PC-3 (cell line): ENCODE results near the gene UAP1L1. TPM values are rescaled to one million over a fixed set of nuclear protein-coding genes. Genes with fewer than 3 reads are reported as not detected.

Experiments used
- ATAC-seq: fragments of 200-7000 bp; cut with Tn5 transposase; 2 replicates; pipeline ENCODE4 v1.9.1; 2020; ENCODE audit warnings: mild to moderate bottlenecking, moderate library complexity
- BruUV-seq: library from RNA; stranded (reverse); fragments of 400-500 nt; replicated peaks from 2 replicates; lab custom pipeline; 2021; lab: Mats Ljungman, UMichigan
- CTCF ChIA-PET: fragments of 300-600 bp; sonication (Branson Sonifier 250); formaldehyde crosslinking; loops from one replicate; lab custom pipeline; 2022; ENCODE audit warnings: antibody characterized with exemption; lab: Charles Lee
- POLR2A ChIA-PET: fragments of 300-600 bp; sonication (Branson Sonifier 250); formaldehyde crosslinking; loops from one replicate; lab custom pipeline; 2022; ENCODE audit warnings: antibody characterized with exemption; ENCODE audit not compliant: unreplicated experiment; lab: Charles Lee
- DNase-seq: peaks from one replicate; pipeline ENCODE4 v3.0.0-alpha.2; 2015
- H2AFZ ChIP-seq: fragments of 300-600 bp; sonication (generic); 2 replicates; pipeline ENCODE4 v1.6.0; 2016; ENCODE audit warnings: antibody characterized with exemption, low read length
- H3F3A ChIP-seq: fragments of 300-600 bp; sonication (generic); one replicate; pipeline ENCODE4 v1.6.0; 2017; ENCODE audit warnings: antibody characterized with exemption, low read length, control low read depth, mild to moderate bottlenecking; ENCODE audit not compliant: unreplicated experiment
- H3K27ac ChIP-seq: fragments of 300-600 bp; sonication (generic); 2 replicates; pipeline ENCODE4 v1.5.1; 2016; ENCODE audit warnings: mild to moderate bottlenecking, low read length
- H3K27me3 ChIP-seq: fragments of 300-600 bp; sonication (generic); 2 replicates; pipeline ENCODE4 v1.6.1; 2016; ENCODE audit warnings: low read length, mixed read lengths
- H3K36me3 ChIP-seq: fragments of 300-600 bp; sonication (generic); 2 replicates; pipeline ENCODE4 v1.6.1; 2016; ENCODE audit warnings: low read depth, mixed run types, low read length, mixed read lengths
- H3K4me1 ChIP-seq: fragments of 300-600 bp; sonication (generic); 2 replicates; pipeline ENCODE4 v1.5.1; 2016; ENCODE audit warnings: low read length; ENCODE audit not compliant: insufficient read depth
- H3K4me2 ChIP-seq: fragments of 300-600 bp; sonication (generic); 2 replicates; pipeline ENCODE4 v1.6.0; 2016; ENCODE audit warnings: low read length
- H3K4me3 ChIP-seq: fragments of 300-600 bp; sonication (generic); 2 replicates; pipeline ENCODE4 v1.5.1; 2016; ENCODE audit warnings: mild to moderate bottlenecking, low read length, mixed read lengths
- H3K79me2 ChIP-seq: fragments of 300-600 bp; sonication (generic); 2 replicates; pipeline ENCODE4 v1.6.1; 2017; ENCODE audit warnings: low read length, mixed read lengths
- H3K9ac ChIP-seq: fragments of 300-600 bp; sonication (generic); 2 replicates; pipeline ENCODE4 v1.6.0; 2016; ENCODE audit warnings: mild to moderate bottlenecking, low read length
- H3K9me2 ChIP-seq: fragments of 300-600 bp; sonication (generic); replicated peaks from 2 replicates; pipeline ENCODE4 v1.6.1; 2016; ENCODE audit warnings: mixed run types, low read length, mixed read lengths
- H3K9me3 ChIP-seq: fragments of 300-600 bp; sonication (generic); 2 replicates; pipeline ENCODE4 v1.6.1; 2016; ENCODE audit warnings: low read length, mixed read lengths
- H4K20me1 ChIP-seq: fragments of 300-600 bp; sonication (generic); 2 replicates; pipeline ENCODE4 v1.6.1; 2016; ENCODE audit warnings: low read length, mixed read lengths
- EZH2 ChIP-seq: fragments of 300-600 bp; sonication (generic); IDR thresholded peaks from one replicate; pipeline ENCODE4 v1.6.1; 2017; ENCODE audit warnings: antibody characterized with exemption, mild to moderate bottlenecking, low read length; ENCODE audit not compliant: unreplicated experiment
- EZH2phosphoT487 ChIP-seq: fragments of 300-600 bp; sonication (generic); IDR thresholded peaks from 2 replicates; pipeline ENCODE4 v1.6.1; 2018; ENCODE audit warnings: mild to moderate bottlenecking, antibody characterized with exemption, low read length, borderline replicate concordance
- intact Hi-C: fragments of 100-400 bp; cut with micrococcal nuclease; formaldehyde crosslinking; loops from 2 replicates; pipeline ENCODE4 v1.9.0; 2023
- total RNA-seq: library from RNA; depleted of rRNA; stranded (reverse); fragments of >200 nt; gene quantifications from 2 replicates; pipeline ENCODE4 v1.2.3, GENCODE V29; 2014
- TF ChIP-seq, protein P1 (sequence below): fragments of 300-600 bp; sonication (generic); conservative IDR thresholded peaks from 2 replicates; pipeline ENCODE4 v1.5.1; 2017; ENCODE audit warnings: antibody characterized with exemption, low read depth, mild to moderate bottlenecking, low read length

Gene UAP1L1
- total RNA-seq, 1 experiment from 2014 or later = 5.0 TPM

DNA sequence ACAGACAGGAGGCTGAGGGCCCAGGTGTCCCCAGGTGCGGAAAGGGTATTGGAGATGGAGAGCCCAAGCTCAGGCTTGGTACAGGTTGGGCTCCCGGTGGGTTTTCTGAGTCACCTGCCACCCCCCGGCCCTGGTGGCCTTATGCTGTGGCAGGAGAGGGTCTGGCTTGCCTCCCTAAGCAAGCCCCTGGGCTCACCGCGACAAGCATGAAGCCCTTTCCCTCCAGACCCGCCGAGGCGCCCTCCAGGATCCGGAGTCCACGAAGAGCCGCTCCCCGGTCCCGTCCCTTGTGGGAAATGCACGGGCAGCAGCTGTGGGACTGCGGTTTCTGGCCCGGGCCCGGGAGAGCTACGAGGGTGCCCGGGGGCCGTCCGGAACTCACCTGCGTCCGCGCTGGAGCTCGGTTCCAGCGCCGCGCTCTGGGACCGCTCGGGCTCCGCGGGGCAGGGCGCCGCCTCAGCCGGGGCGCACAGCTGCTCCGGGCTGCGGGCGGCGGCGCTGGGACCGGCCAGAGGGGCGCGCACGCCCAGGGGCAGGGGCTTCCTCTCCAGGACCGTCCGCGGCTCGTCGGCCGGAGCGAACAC, 7.7 kb upstream of the UAP1L1 start:
- POLR2A ChIA-PET = interaction anchor here (0.7 kb wide), 1 partner anchor 120 kb away, joined by 10 read pairs; no protein-coding TSS in a partner anchor

DNA sequence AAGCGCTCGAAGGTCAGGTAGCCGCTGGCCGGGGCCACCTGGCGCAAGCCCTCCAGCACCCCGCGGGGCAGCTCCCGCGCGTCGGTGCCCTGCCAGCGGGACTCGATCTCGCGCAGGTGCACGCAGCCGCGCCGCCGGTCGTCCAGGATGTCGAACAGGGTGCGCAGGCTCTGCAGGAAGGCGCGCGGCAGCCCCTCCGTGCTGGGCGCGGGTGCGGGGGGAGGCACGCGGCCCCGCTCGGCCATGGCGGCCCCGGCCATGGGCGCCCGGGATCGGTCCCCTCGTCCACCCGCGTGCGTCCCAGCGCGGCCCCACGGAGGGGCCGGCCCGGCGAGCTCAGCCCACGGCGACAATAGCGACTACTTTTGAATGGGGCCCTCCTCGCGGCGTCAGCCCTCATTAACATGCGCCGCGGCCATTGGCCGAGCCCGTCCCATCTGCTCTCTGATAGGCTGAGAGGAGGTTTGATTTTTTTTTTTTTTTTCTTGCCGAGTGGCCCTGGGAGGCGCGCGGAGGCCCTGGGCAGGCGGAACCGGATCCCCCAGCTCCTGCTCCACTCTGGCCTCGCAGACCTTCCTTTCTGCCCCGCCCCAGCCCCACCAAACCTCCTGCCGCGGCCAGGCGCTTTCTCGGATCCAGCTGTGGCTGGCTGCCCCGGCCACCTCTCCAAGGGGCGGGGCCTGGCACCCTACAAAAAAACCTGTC, 7.0 kb upstream of the UAP1L1 start, which contains the start of gene SAPCD2:
SAPCD2 (minus strand) TSS at position 357 of the 705 bp plus-strand sequence; CDS start at position 260, 97 bp downstream.
- H3K27ac ChIP-seq = no peak within 1 kb of the TSS
- H3K9me2 ChIP-seq = no peaks in the 10 kb centered on the region
- intact Hi-C loops = loop anchor here (1.0 kb wide), 1 partner anchor 16 kb away; the partner anchor contains the start of gene MAN1B1
- no peaks in the 10 kb centered on the region for H3K36me3 ChIP-seq
- H3K79me2 ChIP-seq = peaks cover 30% of the 10 kb centered on the region
- peaks cover 13% of the 10 kb centered on the region; the same call in 1 of the 2 replicates for H4K20me1 ChIP-seq
- H3K9me3 ChIP-seq = no peaks in the 10 kb centered on the region
- H3F3A ChIP-seq = peaks cover 2% of the 10 kb centered on the region
- peak within 1 kb of the TSS; percentile 95 for H3K4me2 ChIP-seq
- H2AFZ ChIP-seq = peak within 1 kb of the TSS; percentile 69
- DNase-seq = peak; percentile 88
- peaks cover 20% of the 10 kb centered on the region for H3K4me1 ChIP-seq
- peak within 1 kb of the TSS; percentile 84 for H3K4me3 ChIP-seq
- H3K9ac ChIP-seq = peak within 1 kb of the TSS; percentile 47
- CTCF ChIA-PET = interaction anchor here (0.5 to 1.2 kb wide), 5 partner anchors 21 to 520 kb away, joined by 3 to 12 read pairs (median 4); partner anchors contain the start of genes NPDC1 and ZMYND19
- POLR2A ChIA-PET = interaction anchor here (0.7 kb wide), 1 partner anchor 121 kb away, joined by 10 read pairs; no protein-coding TSS in a partner anchor
- TF ChIP-seq, protein P1, sequence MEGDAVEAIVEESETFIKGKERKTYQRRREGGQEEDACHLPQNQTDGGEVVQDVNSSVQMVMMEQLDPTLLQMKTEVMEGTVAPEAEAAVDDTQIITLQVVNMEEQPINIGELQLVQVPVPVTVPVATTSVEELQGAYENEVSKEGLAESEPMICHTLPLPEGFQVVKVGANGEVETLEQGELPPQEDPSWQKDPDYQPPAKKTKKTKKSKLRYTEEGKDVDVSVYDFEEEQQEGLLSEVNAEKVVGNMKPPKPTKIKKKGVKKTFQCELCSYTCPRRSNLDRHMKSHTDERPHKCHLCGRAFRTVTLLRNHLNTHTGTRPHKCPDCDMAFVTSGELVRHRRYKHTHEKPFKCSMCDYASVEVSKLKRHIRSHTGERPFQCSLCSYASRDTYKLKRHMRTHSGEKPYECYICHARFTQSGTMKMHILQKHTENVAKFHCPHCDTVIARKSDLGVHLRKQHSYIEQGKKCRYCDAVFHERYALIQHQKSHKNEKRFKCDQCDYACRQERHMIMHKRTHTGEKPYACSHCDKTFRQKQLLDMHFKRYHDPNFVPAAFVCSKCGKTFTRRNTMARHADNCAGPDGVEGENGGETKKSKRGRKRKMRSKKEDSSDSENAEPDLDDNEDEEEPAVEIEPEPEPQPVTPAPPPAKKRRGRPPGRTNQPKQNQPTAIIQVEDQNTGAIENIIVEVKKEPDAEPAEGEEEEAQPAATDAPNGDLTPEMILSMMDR = no peak
- no peak for TF ChIP-seq EZH2
- TF ChIP-seq EZH2phosphoT487 = no peak
- BruUV-seq = no TSS peak
- H3K27me3 ChIP-seq = no peaks in the 10 kb centered on the region
- ATAC-seq = peak; percentile 82

More for the DNA sequence above, 7.7 kb upstream of the UAP1L1 start:
- DNase-seq (no peak), ATAC-seq (peak; percentile 25)
- Histone ChIP-seq H3K27ac (no peak overlapping the region), H2AFZ (no peak overlapping the region), H3K4me1 (peaks cover 20% of the 10 kb centered on the region), H3K9me3 (no peaks in the 10 kb centered on the region), H3K79me2 (peaks cover 30% of the 10 kb centered on the region), H3K4me2 (peak overlapping the region; percentile 95), H4K20me1 (peaks cover 13% of the 10 kb centered on the region; the same call in 1 of the 2 replicates), H3K4me3 (peak overlapping the region; percentile 84), H3K9me2 (no peaks in the 10 kb centered on the region), H3K9ac (peak overlapping the region; percentile 47; the same call in 1 of the 2 replicates), H3K27me3 (no peaks in the 10 kb centered on the region), H3K36me3 (no peaks in the 10 kb centered on the region), H3F3A (peaks cover 2% of the 10 kb centered on the region)
- no TSS peak for BruUV-seq
- TF ChIP-seq EZH2phosphoT487 (no peak), EZH2 (no peak)
- TF ChIP-seq, protein P1 = no peak
- intact Hi-C loops = loop anchor here (1.0 kb wide), 1 partner anchor 17 kb away; the partner anchor contains the start of gene MAN1B1
- CTCF ChIA-PET = interaction anchor here (0.9 to 1.2 kb wide), 2 partner anchors 23 to 40 kb away, joined by 4 to 12 read pairs; partner anchors contain the start of gene NPDC1
